Bronchial epithelial cell (primary cell): ENCODE results near the gene LRGUK. TPM values are rescaled to one million over a fixed set of nuclear protein-coding genes. Genes with fewer than 3 reads are reported as not detected.

Experiments
- DNase-seq: peaks from one replicate; pipeline ENCODE4 v3.0.0-alpha.2; 2010; ENCODE audit warnings: low read depth
- FAIRE-seq: peaks from 2 replicates; lab custom pipeline; 2011; peaks lifted over from hg19 to GRCh38; lab: Jason Lieb, UNC
- H3K27me3 ChIP-seq: 2 replicates; pipeline ENCODE4 v1.5.1; 2011; ENCODE audit warnings: low read length; ENCODE audit not compliant: control insufficient read depth, insufficient read depth
- H3K36me3 ChIP-seq: 2 replicates; pipeline ENCODE4 v1.5.1; 2011; ENCODE audit warnings: low read length; ENCODE audit not compliant: control insufficient read depth, insufficient read depth
- H3K4me3 ChIP-seq: 2 replicates; pipeline ENCODE4 v1.5.1; 2011; ENCODE audit warnings: mild to moderate bottlenecking, low read depth, low read length, control low read depth
- total RNA-seq: library from RNA; depleted of rRNA; stranded (reverse); fragments of >200 nt; gene quantifications from 2 replicates; pipeline ENCODE4 v1.2.1, GENCODE V29; 2014
- TF ChIP-seq, protein P1 (sequence below): IDR thresholded peaks from 2 replicates; pipeline ENCODE4 v1.5.1; 2011; ENCODE audit warnings: mild to moderate bottlenecking, moderate library complexity, low read length, control low read depth, inconsistent platforms; ENCODE audit not compliant: insufficient read depth, severe bottlenecking

LRGUK gene
- total RNA-seq, 1 donor from 2014 or later: under 0.01 TPM

DNA sequence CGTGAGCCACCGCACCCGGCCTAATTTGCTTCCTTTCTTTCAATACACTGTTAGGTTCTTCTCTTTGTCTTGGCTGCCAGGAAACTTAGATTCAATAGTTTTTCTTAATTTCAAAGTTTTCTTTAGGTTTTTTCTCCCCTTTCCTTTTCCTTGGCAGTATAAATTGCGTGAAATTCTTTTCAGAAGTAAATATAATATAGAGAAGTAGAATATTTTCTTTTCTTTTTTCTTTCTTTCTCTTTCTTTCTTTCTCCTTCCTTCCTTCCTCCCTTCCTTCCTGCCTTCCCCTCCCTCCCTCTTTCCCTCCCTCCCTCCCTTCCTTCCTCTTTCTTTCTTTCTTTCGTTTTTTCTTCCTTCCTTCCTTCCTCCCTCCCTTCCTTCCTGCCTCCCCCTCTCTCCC is 1.7 kb downstream of the LRGUK start:
- peaks cover 2% of the 10 kb centered on the region for H3K27me3 ChIP-seq
- FAIRE-seq (no peak), DNase-seq (no peak)
- TF ChIP-seq, protein P1, sequence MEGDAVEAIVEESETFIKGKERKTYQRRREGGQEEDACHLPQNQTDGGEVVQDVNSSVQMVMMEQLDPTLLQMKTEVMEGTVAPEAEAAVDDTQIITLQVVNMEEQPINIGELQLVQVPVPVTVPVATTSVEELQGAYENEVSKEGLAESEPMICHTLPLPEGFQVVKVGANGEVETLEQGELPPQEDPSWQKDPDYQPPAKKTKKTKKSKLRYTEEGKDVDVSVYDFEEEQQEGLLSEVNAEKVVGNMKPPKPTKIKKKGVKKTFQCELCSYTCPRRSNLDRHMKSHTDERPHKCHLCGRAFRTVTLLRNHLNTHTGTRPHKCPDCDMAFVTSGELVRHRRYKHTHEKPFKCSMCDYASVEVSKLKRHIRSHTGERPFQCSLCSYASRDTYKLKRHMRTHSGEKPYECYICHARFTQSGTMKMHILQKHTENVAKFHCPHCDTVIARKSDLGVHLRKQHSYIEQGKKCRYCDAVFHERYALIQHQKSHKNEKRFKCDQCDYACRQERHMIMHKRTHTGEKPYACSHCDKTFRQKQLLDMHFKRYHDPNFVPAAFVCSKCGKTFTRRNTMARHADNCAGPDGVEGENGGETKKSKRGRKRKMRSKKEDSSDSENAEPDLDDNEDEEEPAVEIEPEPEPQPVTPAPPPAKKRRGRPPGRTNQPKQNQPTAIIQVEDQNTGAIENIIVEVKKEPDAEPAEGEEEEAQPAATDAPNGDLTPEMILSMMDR: no peak
- no peaks in the 10 kb centered on the region for H3K36me3 ChIP-seq
- H3K4me3 ChIP-seq: no peak overlapping the region

DNA sequence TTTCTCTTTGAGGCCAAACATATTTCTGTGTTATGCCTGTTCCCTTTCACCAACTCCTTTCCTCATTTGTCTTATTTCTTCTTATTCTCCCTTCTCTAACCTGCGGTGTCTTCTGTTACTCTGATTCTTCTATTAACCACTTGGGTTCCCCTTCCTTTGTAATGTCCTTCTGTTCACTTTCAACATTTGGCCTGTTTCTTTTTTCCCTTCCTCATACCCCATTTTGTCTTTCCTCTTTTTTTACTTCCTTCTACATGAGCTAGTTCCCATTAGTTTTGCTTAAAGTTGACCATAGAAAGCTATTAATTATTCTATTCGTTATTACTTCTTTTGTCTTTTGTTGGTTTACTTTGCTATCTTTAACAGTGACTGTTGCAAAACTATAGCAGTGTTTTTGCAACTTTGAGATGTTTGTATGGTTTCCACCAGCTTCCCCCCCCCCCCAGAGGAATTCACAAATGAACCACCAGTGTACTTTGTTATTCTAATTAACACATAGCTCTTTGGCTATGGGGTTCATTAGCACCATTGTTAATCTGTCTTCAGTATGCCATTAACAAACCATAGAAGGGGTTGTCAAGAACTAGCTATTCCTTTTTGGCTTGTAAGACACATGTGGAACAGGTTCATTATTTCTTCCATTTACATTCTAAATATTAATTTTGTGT is 2.9 kb downstream of the LRGUK start:
- H3K36me3 ChIP-seq: no peaks in the 10 kb centered on the region
- peaks cover 2% of the 10 kb centered on the region for H3K27me3 ChIP-seq
- DNase-seq: no peak
- no peak for FAIRE-seq
- H3K4me3 ChIP-seq: no peak overlapping the region
- TF ChIP-seq, protein P1: no peak

DNA sequence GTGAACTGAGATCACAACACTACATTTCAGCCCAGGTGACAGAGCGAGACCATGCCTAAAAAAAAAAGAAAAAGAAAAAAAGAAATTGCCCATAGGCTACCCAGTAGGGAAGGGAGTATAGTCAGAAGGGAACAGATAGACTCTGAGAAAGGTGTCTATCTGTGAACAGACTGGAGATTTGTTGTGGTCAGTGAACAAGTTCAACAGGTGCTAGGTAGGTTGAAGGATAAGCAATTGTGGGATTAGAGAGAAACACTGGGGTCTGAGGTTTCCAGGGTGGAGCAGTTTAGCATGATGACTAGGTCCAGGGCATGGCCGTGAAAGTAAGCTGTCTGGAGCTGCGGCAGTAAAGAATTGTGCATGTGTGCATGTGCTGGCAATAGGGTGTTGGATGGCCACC is 6.9 kb downstream of the LRGUK start:
- H3K36me3 ChIP-seq: no peaks in the 10 kb centered on the region
- TF ChIP-seq, protein P1: no peak
- no peak overlapping the region for H3K4me3 ChIP-seq
- no peak for DNase-seq
- no peaks in the 10 kb centered on the region for H3K27me3 ChIP-seq
- FAIRE-seq: no peak

DNA sequence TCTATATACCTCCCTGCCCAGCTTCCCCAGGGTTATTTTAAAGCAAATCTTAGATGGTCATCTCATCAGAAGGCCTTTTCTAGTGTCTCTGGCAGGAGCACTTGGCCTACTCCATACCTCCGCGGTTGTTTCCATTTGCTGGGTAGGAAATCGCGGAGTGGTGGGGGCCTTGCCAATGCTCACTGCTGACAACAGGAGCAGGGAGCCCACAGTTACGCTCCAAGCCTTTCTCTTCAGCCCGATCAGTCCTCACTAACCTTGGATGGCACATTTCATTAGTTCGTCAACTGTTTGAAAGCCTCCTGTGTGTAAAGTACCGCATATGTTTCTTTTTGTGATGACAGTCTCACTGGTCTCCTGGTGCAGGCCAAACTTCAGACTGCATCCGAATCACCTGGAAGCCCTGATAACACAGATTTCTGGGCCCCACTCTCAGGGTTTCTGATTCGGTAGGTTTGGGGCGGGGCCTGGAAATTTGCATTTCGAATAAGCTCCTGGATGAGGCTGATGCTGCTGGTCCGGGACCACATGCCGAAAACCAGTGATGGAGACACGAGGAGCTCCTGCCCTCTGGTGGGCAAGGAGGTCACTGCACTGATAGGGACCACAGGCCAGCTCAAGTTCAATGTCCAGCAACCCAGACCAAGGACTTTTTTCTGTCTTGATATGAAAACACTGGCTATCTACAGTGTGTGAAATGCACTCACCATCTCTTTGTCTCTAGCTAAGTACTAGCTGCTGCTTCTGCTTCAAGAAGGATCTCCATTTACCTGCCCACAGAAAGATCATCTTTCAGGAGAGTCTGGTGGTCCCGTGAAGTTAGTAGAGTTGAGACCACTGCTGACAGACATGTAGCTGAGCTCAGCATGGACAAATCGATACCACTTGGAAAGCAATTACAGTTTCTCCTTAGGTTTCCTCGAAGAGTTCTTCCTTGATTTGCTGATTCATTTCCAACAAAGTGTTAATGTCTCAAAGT is 14.0 kb downstream of the LRGUK start:
- DNase-seq (peak; percentile 34), FAIRE-seq (no peak)
- TF ChIP-seq, protein P1: peak; percentile 94

DNA sequence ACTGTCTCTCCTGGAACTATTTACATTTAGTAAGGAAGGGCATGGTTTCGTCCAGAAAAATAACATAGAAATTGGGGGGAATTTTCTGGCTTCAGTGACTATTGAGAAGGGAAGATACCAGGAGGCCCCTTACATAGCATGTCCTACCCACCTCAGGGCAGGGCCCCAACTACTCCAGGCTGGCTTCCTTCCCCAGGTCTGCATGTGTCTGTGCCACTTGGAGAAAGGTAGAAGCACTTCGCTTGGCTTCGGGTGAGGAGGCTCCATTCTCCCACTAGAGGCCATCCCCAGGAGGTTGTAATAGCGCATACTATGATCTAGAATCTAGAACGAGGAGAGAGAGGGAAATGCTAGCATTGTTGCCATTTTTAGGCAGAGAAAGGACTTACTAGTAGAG is 14.7 kb downstream of the LRGUK start:
- no peak for DNase-seq
- TF ChIP-seq, protein P1: no peak
- no peak overlapping the region for H3K4me3 ChIP-seq
- H3K27me3 ChIP-seq: no peaks in the 10 kb centered on the region
- H3K36me3 ChIP-seq: no peaks in the 10 kb centered on the region
- no peak for FAIRE-seq

More for the DNA sequence above, 14.0 kb downstream of the LRGUK start:
- Histone ChIP-seq H3K27me3 (no peaks in the 10 kb centered on the region), H3K36me3 (no peaks in the 10 kb centered on the region), H3K4me3 (no peak overlapping the region)
